Activated CD4-positive, alpha-beta T cell treated with anti-CD3 and anti-CD28 coated beads for 36 hours (primary cell): ENCODE data around the gene TNIK. TPM values are rescaled to one million over a fixed set of nuclear protein-coding genes. Genes with fewer than 3 reads are reported as not detected.
A peak's percentile ranks its signal among the peaks of the same experiment; 100 is the strongest.
"Not testable (repeated sequence)": the region's sequence is repeated elsewhere in the genome, so short reads cannot be mapped to it uniquely, and the experiment has no call there.

ENCODE experiments used
- ATAC-seq: fragments of 200-7000 bp; cut with Tn5 transposase; one replicate; pipeline ENCODE4 v1.10.0; 2021; ENCODE audit warnings: mild to moderate bottlenecking, moderate library complexity
- CTCF ChIA-PET: fragments of 350-600 bp; sonication (Branson Sonifier 250); formaldehyde crosslinking; loops from one replicate; lab custom pipeline; 2021; ENCODE audit warnings: antibody characterized with exemption; lab: Charles Lee
- POLR2A ChIA-PET: fragments of 350-600 bp; sonication (Branson Sonifier 250); formaldehyde crosslinking; loops from one replicate; lab custom pipeline; 2021; ENCODE audit warnings: antibody characterized with exemption, inconsistent platforms; lab: Charles Lee
- DNase-seq: peaks from one replicate; pipeline ENCODE4 v3.0.0-alpha.2; 2020
- H3K27ac Mint-ChIP-seq: one replicate; pipeline ENCODE4 v1.8.0; 2021; ENCODE audit warnings: mixed read lengths
- H3K27me3 Mint-ChIP-seq: one replicate; pipeline ENCODE4 v1.8.0; 2021; ENCODE audit warnings: mixed read lengths
- H3K36me3 Mint-ChIP-seq: one replicate; pipeline ENCODE4 v1.8.0; 2021; ENCODE audit warnings: low read depth, mixed read lengths
- H3K4me1 Mint-ChIP-seq: one replicate; pipeline ENCODE4 v1.8.0; 2021; ENCODE audit warnings: mixed read lengths
- H3K4me3 Mint-ChIP-seq: one replicate; pipeline ENCODE4 v1.8.0; 2021; ENCODE audit warnings: mild to moderate bottlenecking, moderate library complexity, mixed read lengths
- H3K9me3 Mint-ChIP-seq: one replicate; pipeline ENCODE4 v1.8.0; 2021; ENCODE audit warnings: low read depth, mixed read lengths
- intact Hi-C, 2 experiments: fragments of 100-400 bp; cut with DNase I in 1 of 2; cut with micrococcal nuclease in 1 of 2; formaldehyde crosslinking; loops; one replicate each; pipeline versions ENCODE4 v1.14.2 to v1.15.1; 2022 to 2024; cut with DNase I, micrococcal nuclease
- total RNA-seq, 2 experiments: library from RNA; stranded (reverse); gene quantifications; one replicate each; pipeline ENCODE4 v1.2.3, GENCODE V29; 2021

The TNIK gene
- total RNA-seq, 2 experiments from 2014 or later, result 28.8 to 34.2 TPM

GRCh38 chr3:171458071-171458863 is 1.9 kb downstream of the TNIK start:
- Mint-ChIP-seq H3K4me3 (peak overlapping the region; percentile 94), H3K27me3 (no peaks in the 10 kb centered on the region), H3K36me3 (peaks cover 3% of the 10 kb centered on the region), H3K4me1 (peaks cover 45% of the 10 kb centered on the region), H3K9me3 (no peaks in the 10 kb centered on the region), H3K27ac (peak overlapping the region; percentile 93)
- CTCF ChIA-PET, result no interaction called here
- ATAC-seq (no peak), DNase-seq (peak; percentile 47)
- intact Hi-C loops, result loop anchor here (2.0 to 5.0 kb wide), 4 partner anchors 34 to 296 kb away; no protein-coding TSS in a partner anchor
- POLR2A ChIA-PET, result no interaction called here

DNA sequence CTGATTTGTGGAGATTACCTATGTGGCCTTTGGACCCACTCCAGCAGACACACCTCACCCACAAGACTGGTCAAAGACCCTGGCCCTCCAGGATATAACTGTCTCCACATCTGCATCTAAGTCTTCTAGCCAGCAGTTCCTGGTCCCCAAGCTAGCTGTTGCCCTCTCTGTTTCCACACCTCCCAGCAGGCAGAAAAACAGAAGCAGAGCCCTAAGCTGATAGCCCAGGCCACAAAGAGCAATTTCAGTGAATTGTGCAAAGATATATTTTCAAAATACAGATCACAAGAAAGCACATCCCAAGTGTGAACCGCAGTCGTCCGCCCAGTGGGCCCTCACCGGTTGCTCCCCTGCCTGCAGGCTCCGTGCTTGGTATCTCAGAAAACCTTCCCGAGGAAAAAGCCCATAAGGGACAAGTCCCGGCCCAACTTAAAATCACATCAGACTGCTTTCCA is 2.6 kb downstream of the TNIK start:
- peaks cover 3% of the 10 kb centered on the region for H3K36me3 Mint-ChIP-seq
- no peak for ATAC-seq
- intact Hi-C loops, result loop anchor here (2.0 to 5.0 kb wide), 4 partner anchors 35 to 295 kb away; no protein-coding TSS in a partner anchor
- peaks cover 45% of the 10 kb centered on the region for H3K4me1 Mint-ChIP-seq
- peak overlapping the region; percentile 53 for H3K27ac Mint-ChIP-seq
- no peak for DNase-seq
- H3K4me3 Mint-ChIP-seq, result peak overlapping the region; percentile 94
- H3K9me3 Mint-ChIP-seq, result no peaks in the 10 kb centered on the region
- ChIA-PET CTCF (no interaction called here), POLR2A (no interaction called here)
- no peaks in the 10 kb centered on the region for H3K27me3 Mint-ChIP-seq

DNA sequence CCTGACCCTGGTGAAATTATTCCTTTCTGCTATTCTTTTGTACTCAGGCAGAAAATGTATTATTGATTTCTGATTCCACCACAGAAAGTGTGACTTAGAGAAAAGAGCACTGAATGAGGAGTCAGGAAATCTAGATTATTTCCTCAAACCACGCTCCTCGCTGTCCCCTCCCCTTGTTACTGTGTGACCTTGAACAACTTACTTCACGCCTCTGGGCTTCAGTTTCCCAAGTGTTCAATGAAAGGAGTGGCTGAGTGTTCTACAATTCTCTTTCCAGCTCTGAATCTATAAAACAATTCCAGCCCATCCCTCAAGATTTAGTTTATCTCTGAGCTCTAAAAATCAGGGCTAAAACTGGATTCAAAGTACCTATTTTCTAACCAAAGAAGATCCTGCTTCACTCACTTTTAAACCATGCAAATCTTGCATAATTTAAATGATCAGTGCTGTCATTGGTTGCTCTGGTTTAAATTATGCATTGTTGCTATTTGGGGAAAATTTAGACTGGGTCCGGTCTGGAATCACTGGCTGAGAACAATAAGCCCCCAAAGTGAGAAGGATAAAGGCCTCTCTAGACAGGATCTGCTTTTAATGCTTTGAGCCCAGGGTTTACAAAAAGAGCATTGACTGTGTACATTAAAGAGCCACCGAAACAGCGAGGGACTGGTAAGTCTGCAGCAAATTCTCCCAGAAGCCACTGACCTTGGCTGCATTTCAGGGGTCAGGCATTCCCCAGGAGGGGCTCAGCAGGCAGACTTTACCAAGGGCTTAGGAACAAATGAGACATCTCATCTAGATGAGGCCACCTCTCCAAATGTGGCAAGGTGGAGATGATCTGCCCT is 3.2 kb downstream of the TNIK start:
- H3K27me3 Mint-ChIP-seq, result no peaks in the 10 kb centered on the region
- CTCF ChIA-PET, result interaction anchor here (0.6 to 1.4 kb wide), 5 partner anchors 10 to 109 kb away, joined by 3 to 4 read pairs (median 3); no protein-coding TSS in a partner anchor
- peak overlapping the region; percentile 53 for H3K27ac Mint-ChIP-seq
- H3K9me3 Mint-ChIP-seq, result no peaks in the 10 kb centered on the region
- ATAC-seq, result no peak
- POLR2A ChIA-PET, result no interaction called here
- H3K4me3 Mint-ChIP-seq, result peak overlapping the region; percentile 94
- DNase-seq, result peak; percentile 27
- peaks cover 39% of the 10 kb centered on the region for H3K4me1 Mint-ChIP-seq
- H3K36me3 Mint-ChIP-seq, result peaks cover 3% of the 10 kb centered on the region
- intact Hi-C loops, result loop anchor here in 1 of 2 experiments (5.0 kb wide), 2 partner anchors 35 to 295 kb away; no protein-coding TSS in a partner anchor

GRCh38 chr3:171455603-171456550 is 4.3 kb downstream of the TNIK start:
- Mint-ChIP-seq H3K4me3 (no peak overlapping the region), H3K9me3 (no peaks in the 10 kb centered on the region), H3K4me1 (peaks cover 32% of the 10 kb centered on the region), H3K27me3 (no peaks in the 10 kb centered on the region), H3K36me3 (peaks cover 3% of the 10 kb centered on the region), H3K27ac (peak overlapping the region; percentile 25)
- CTCF ChIA-PET, result interaction anchor here (0.6 to 1.4 kb wide), 6 partner anchors 9 to 100 kb away, joined by 3 to 4 read pairs (median 4); no protein-coding TSS in a partner anchor
- ATAC-seq (peak; percentile 18), DNase-seq (no peak)
- intact Hi-C loops, result loop anchor here in 1 of 2 experiments (5.0 kb wide), 2 partner anchors 36 to 294 kb away; no protein-coding TSS in a partner anchor
- POLR2A ChIA-PET, result no interaction called here

DNA sequence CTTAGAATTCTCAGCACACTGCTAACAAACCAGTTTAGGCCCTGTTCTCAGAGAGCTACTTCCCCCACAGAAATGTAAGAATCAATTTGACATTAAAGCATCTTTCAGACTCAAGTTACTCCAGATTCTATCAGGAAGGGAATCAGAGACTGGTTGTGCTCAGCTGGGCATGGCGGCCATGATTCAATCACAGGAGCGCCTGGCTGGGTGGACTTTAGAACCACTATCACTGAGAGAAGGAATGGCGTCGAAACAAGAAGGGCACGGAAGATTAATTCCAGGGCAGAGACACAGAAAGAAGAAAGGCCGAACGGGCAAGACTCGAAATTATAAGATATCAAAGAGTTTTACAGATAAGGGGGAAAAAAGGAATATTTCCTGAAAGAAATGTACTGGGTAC is 6.2 kb downstream of the TNIK start:
- Mint-ChIP-seq H3K36me3 (peaks cover 2% of the 10 kb centered on the region), H3K4me3 (no peak overlapping the region), H3K9me3 (no peaks in the 10 kb centered on the region), H3K27me3 (no peaks in the 10 kb centered on the region), H3K27ac (no peak overlapping the region), H3K4me1 (peaks cover 34% of the 10 kb centered on the region)
- CTCF ChIA-PET, result no interaction called here
- no peak for DNase-seq
- no peak for ATAC-seq
- intact Hi-C loops, result no loop called here
- POLR2A ChIA-PET, result no interaction called here

GRCh38 chr3:171453180-171453886 is 6.9 kb downstream of the TNIK start:
- intact Hi-C loops, result no loop called here
- Mint-ChIP-seq H3K9me3 (no peaks in the 10 kb centered on the region), H3K27ac (no peak overlapping the region), H3K4me3 (no peak overlapping the region), H3K36me3 (no peaks in the 10 kb centered on the region), H3K27me3 (no peaks in the 10 kb centered on the region), H3K4me1 (peaks cover 39% of the 10 kb centered on the region)
- DNase-seq (no peak), ATAC-seq (no peak)
- POLR2A ChIA-PET, result no interaction called here
- CTCF ChIA-PET, result interaction anchor here (0.6 to 0.7 kb wide), 2 partner anchors 13 to 103 kb away, joined by 3 read pairs; no protein-coding TSS in a partner anchor

DNA sequence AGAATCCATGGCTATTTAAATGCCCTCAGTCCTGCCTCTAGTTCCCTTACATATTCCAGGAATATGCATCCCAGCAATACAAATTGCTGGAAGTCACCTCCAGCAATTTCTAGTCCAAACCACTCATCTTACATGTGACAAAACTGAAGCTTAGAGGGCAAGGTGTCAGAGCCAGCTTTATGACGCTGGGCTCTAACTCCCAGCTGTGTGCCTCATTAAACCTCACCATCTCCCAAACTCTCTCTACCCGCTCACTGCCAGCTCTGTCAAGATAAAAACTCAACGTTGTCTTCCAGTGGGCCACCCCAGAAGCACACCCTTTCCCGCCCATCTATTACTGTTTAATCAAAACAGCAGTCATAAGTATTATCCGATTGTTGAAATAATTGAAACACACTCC is 7.9 kb downstream of the TNIK start:
- Mint-ChIP-seq H3K27me3 (no peaks in the 10 kb centered on the region), H3K4me1 (peaks cover 39% of the 10 kb centered on the region), H3K36me3 (no peaks in the 10 kb centered on the region), H3K27ac (no peak overlapping the region), H3K9me3 (no peaks in the 10 kb centered on the region), H3K4me3 (no peak overlapping the region)
- DNase-seq (no peak), ATAC-seq (no peak)
- intact Hi-C loops, result no loop called here
- ChIA-PET POLR2A (no interaction called here), CTCF (interaction anchor here (0.7 to 0.8 kb wide), 2 partner anchors 9 to 23 kb away, joined by 3 read pairs; no protein-coding TSS in a partner anchor)

DNA sequence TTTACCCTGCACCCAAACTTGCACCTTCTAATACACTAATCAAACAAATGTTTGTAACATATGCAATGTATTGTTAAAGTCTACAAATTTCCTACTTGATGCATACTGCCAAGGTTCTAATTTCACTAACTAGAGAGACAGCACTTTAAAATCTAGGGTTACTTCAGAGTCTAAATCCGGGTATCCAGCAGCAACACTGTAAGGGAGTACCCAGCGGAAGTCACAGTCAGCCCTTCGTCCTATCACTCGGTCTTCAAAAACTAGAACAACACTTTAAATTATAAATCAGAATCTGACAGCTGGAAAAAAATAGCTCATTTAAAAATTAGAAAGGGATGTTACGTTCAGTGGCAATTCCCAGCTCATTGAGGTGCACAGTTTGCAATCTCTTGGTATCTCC is 8.3 kb downstream of the TNIK start:
- no peak for DNase-seq
- H3K27me3 Mint-ChIP-seq, result no peaks in the 10 kb centered on the region
- peaks cover 39% of the 10 kb centered on the region for H3K4me1 Mint-ChIP-seq
- ChIA-PET POLR2A (no interaction called here), CTCF (interaction anchor here (0.7 to 0.8 kb wide), 3 partner anchors 9 to 114 kb away, joined by 3 read pairs; no protein-coding TSS in a partner anchor)
- intact Hi-C loops, result no loop called here
- no peak overlapping the region for H3K4me3 Mint-ChIP-seq
- no peaks in the 10 kb centered on the region for H3K36me3 Mint-ChIP-seq
- H3K9me3 Mint-ChIP-seq, result no peaks in the 10 kb centered on the region
- no peak for ATAC-seq
- no peak overlapping the region for H3K27ac Mint-ChIP-seq

DNA sequence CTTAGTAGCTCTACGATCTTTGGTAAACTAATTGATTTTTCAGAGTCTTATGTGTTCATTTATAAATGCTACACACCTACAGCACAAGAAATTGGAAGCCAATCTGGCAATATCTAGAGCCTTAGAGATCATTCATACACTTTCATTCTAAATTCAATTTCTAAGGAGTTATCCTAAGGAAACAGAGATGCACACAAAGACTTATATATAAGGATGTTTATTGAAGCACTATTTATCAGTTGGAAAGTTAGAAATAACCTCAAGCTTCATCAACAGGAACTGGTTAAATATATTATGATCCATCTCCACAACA is 12.7 kb downstream of the TNIK start:
- ATAC-seq, result not testable (repeated sequence)

More for the DNA sequence above, 12.7 kb downstream of the TNIK start:
- H3K27me3 Mint-ChIP-seq, H3K27ac Mint-ChIP-seq, DNase-seq, H3K36me3 Mint-ChIP-seq, H3K9me3 Mint-ChIP-seq, intact Hi-C loops, H3K4me3 Mint-ChIP-seq: not testable (repeated sequence)
- ChIA-PET POLR2A (interaction anchor here (0.5 kb wide), 1 partner anchor 32 kb away, joined by 3 read pairs; no protein-coding TSS in a partner anchor), CTCF (interaction anchor here (0.7 to 1.3 kb wide), 3 partner anchors 9 to 282 kb away, joined by 3 to 6 read pairs (median 4); no protein-coding TSS in a partner anchor)
- peaks cover 45% of the 10 kb centered on the region for H3K4me1 Mint-ChIP-seq
